ENCODE measurements around the gene UNG. TPM values are rescaled to one million over a fixed set of nuclear protein-coding genes. Genes with fewer than 3 reads are reported as not detected.

The UNG gene
- total RNA-seq, 4 donors from 2014 or later = 17.9 to 43.9 (median 40.0) TPM

- 89% methylated on average over 5 of the region's 7 CpGs for WGBS
- no peaks in the 10 kb centered on the region for H3K27me3 ChIP-seq
These were observed 7.7 kb upstream of the UNG start for GRCh38 chr12:109089683-109090082.

GRCh38 chr12:109092497-109093021 is 4.8 kb upstream of the UNG start:
- peak in 1 of 2 donors; percentile 57 for DNase-seq (ENCODE audit: low spot score in 2 of 2)
- H3K9me3 ChIP-seq = no peaks in the 10 kb centered on the region
- peak overlapping the region; percentile 62 for H3K27ac ChIP-seq
- WGBS = 43% methylated on average over 6 of the region's 6 CpGs
- H3K36me3 ChIP-seq = peaks cover 33% of the 10 kb centered on the region
- no peaks in the 10 kb centered on the region for H3K27me3 ChIP-seq
- H3K4me1 ChIP-seq = peaks cover 30% of the 10 kb centered on the region
- TF ChIP-seq POLR2AphosphoS5 (IDR thresholded peaks at IDR 0.05) = no peak
- no peak for TF ChIP-seq CTCF (IDR thresholded peaks at IDR 0.05)
- TF ChIP-seq POLR2A (IDR thresholded peaks at IDR 0.05) = no peak
- TF ChIP-seq EP300 (IDR thresholded peaks at IDR 0.05) = no peak
- peak overlapping the region; percentile 56 for H3K4me3 ChIP-seq

More at GRCh38 chr12:109089683-109090082, 7.7 kb upstream of the UNG start:
- peaks cover 24% of the 10 kb centered on the region for H3K4me1 ChIP-seq
- no peak for DNase-seq (ENCODE audit: low spot score in 2 of 2)
- no peaks in the 10 kb centered on the region for H3K9me3 ChIP-seq
- TF ChIP-seq CTCF (IDR thresholded peaks at IDR 0.05) (no peak), POLR2AphosphoS5 (IDR thresholded peaks at IDR 0.05) (no peak), POLR2A (IDR thresholded peaks at IDR 0.05) (no peak), EP300 (IDR thresholded peaks at IDR 0.05) (no peak)
- no peak overlapping the region for H3K27ac ChIP-seq
- H3K4me3 ChIP-seq = no peak overlapping the region
- H3K36me3 ChIP-seq = peaks cover 61% of the 10 kb centered on the region

- Histone ChIP-seq H3K27me3 (no peaks in the 10 kb centered on the region), H3K27ac (peak within 1 kb of the TSS; percentile 62), H3K36me3 (peaks cover 25% of the 10 kb centered on the region), H3K4me1 (peaks cover 32% of the 10 kb centered on the region), H3K4me3 (peak within 1 kb of the TSS; percentile 56), H3K9me3 (no peaks in the 10 kb centered on the region)
- peak; percentile 95 to 96 for DNase-seq (ENCODE audit: low spot score in 2 of 2)
- WGBS = 4% methylated on average over 45 of the region's 45 CpGs
- TF ChIP-seq EP300 (IDR thresholded peaks at IDR 0.05) = no peak
- TF ChIP-seq CTCF (IDR thresholded peaks at IDR 0.05) = peak; percentile 89 to 99
- TF ChIP-seq POLR2AphosphoS5 (IDR thresholded peaks at IDR 0.05) = peak in 2 of 3 donors; percentile 94 to 95
- peak in 1 of 2 donors; percentile 34 for TF ChIP-seq POLR2A (IDR thresholded peaks at IDR 0.05)
These were observed 4.1 kb upstream of the UNG start, which contains the start of gene ALKBH2 for GRCh38 chr12:109093022-109093918. TSS of gene ALKBH2 (minus strand) at chr12:109093472. CDS start at chr12:109092786, 686 bp downstream.

GRCh38 chr12:109097140-109097434 is 310 bp upstream of the UNG start:
- Histone ChIP-seq H3K27me3 (no peaks in the 10 kb centered on the region), H3K4me3 (peak overlapping the region; percentile 63), H3K4me1 (peaks cover 48% of the 10 kb centered on the region), H3K9me3 (no peaks in the 10 kb centered on the region), H3K27ac (no peak overlapping the region), H3K36me3 (peaks cover 8% of the 10 kb centered on the region)
- no peak for TF ChIP-seq POLR2AphosphoS5 (IDR thresholded peaks at IDR 0.05)
- TF ChIP-seq EP300 (IDR thresholded peaks at IDR 0.05) = no peak
- no peak for TF ChIP-seq POLR2A (IDR thresholded peaks at IDR 0.05)
- TF ChIP-seq CTCF (IDR thresholded peaks at IDR 0.05) = no peak
- 49% methylated on average over 6 of the region's 11 CpGs for WGBS
- no peak for DNase-seq (ENCODE audit: low spot score in 2 of 2)

- TF ChIP-seq POLR2AphosphoS5 (IDR thresholded peaks at IDR 0.05) = peak in 1 of 3 donors; percentile 9
- no peak for TF ChIP-seq EP300 (IDR thresholded peaks at IDR 0.05)
- no peaks in the 10 kb centered on the region for H3K27me3 ChIP-seq
- H3K36me3 ChIP-seq = peaks cover 17% of the 10 kb centered on the region
- peak overlapping the region; percentile 63 for H3K4me3 ChIP-seq
- no peak for DNase-seq (ENCODE audit: low spot score in 2 of 2)
- H3K27ac ChIP-seq = peak overlapping the region; percentile 89
- peaks cover 37% of the 10 kb centered on the region for H3K4me1 ChIP-seq
- no CpG with 5 or more reads among the region's 32 CpGs for WGBS
- H3K9me3 ChIP-seq = no peaks in the 10 kb centered on the region
These were observed 797 bp downstream of the UNG start for GRCh38 chr12:109098183-109098604.

Data from suprapubic skin (tissue), 4 donors.